Activated CD4-positive, alpha-beta T cell treated with anti-CD3 and anti-CD28 coated beads, Interleukin-2, amount 50 U/mL, for 48 hours (primary cell): Measurements from ENCODE around the gene DTX4.

ENCODE experiments used
- DNase-seq, 2 experiments: peaks; one replicate each; pipeline ENCODE4 v3.0.0-alpha.2; 2020

Gene DTX4

DNA sequence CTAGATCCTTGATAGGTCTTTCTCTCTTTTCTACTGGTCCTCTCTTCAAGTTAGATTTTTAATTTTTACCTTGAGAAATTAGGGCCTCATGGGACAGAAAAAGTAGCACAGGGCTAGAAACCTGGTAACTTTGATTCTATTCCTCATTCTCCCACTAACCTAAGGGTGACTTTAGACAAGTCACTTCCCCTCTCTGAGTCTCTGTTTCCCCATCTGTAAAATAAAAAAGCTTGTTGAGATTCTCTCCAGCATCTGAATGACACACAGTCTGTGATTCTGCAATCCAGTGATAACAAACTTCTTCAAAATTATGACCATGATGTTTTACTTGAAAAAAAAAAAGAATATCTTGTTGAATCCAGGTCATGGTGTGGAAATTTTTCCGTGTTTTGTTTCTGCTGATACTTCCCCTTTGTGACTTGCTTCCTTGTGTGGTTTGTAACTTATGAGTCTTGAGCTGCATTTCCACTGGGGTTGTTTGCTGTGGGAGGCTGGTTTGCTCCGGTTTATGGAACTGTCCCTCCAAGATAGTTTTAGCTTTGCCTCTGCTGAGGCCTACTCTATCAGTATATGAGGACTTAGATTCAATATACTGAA is 50.6 kb downstream of the DTX4 start:
- DNase-seq: no peak

DNA sequence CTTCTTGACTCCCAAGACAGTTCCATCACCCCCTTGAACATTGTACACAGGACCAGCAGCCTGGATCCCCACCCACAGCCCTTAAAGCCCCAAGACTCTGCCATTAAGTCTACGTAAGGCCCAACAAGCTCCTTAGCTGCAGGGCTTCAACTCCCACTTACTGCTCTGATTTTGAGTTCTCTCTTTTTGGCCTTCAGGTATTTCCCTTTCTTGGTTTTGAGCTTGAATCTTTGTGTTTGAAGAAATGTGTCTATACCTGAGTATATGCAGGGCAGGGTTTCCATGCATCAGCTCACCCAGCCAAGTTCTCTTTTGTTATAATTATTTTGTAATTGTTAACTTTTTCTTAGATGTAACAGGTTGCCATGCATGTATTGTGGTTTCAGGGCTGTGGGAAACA is 51.2 kb downstream of the DTX4 start:
- no peak for DNase-seq

DNA sequence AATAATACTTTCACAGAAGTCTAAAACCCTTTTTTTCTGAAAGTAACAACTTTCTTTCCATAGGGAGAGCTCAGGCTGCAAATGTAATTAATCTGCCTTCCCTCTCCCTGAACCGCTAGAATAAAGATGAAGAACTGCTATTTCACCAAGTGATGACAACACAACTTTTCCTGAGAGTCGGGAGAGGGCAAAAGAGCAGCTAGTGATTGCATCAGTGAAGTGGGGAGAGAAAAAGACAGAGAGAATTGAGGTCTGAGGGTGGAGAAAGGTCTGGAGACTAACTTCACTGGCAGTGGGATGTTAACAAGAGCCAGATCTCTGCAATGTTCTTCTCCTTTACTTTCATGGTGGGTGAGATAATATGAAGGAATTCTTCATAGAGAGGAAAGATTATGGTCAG is 51.7 kb downstream of the DTX4 start:
- no peak for DNase-seq

DNA sequence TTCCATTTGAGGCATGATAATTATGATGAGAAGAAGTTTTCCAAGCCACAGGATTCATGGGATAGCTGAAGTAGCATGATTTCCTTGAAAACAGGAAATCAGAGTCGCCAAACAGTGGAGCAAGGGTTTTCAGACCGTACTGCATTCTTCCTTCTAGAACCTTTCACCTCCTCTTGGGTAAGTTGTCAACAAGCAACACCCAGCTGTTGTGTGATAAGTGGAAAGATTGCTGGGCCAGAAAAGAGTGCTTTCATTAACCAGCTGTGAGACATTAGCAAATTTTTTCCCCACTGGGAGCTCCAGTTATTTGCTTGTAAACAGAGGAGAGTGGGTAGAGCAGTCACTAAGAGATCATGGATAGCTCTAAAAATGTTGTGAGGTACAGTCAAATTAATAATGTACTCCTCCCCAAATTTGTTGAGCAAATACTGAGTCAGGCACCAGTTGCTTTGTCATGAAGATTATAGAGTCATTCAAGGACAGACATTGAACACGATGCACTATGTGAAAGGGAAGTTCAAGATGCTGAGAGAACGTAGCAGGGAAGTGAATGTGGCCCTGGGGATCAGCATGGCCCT is 52.5 kb downstream of the DTX4 start:
- DNase-seq: no peak

DNA sequence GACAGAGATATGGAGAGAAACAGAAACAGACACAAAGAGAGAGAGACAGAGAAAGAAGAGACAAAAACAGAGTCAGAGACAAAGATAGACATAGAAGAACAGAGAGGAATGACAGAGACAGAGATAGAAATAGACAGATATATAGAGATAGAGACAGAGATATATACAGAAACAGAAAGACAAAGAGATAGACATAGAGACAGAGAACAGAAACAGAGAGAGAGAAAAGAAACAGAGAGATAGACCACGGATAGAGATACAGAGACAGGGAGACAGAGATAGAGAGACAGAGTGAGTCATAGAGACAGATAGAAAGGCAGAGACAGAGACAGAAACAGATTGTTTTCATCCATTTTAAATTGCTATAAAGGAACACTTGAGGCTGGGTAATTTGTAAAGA is 53.1 kb downstream of the DTX4 start:
- no peak for DNase-seq

DNA sequence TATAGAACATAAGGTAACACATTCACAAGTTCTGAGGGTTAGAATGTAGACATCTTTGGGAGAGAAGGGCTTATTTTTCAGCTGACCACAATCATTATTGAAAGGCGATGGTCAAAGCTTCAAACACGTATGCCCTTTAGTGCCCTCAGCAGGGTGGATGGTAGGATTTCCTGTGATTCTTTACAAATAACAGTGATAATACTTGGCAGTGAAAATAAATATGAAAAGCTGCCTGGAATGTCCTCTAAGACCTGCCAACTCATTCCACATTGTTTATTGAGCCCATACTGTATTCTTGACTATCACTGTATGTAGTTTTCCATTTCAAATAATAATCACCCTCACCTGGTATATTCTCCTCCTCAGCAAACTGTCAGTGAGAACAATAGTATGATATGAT is 54.5 kb downstream of the DTX4 start:
- DNase-seq: no peak

GRCh38 chr11:59240322-59240721 is 68.4 kb downstream of the DTX4 start:
- DNase-seq: no peak

- DNase-seq: no peak
Measured at GRCh38 chr11:59243633-59244032, 71.7 kb downstream of the DTX4 start.

DNA sequence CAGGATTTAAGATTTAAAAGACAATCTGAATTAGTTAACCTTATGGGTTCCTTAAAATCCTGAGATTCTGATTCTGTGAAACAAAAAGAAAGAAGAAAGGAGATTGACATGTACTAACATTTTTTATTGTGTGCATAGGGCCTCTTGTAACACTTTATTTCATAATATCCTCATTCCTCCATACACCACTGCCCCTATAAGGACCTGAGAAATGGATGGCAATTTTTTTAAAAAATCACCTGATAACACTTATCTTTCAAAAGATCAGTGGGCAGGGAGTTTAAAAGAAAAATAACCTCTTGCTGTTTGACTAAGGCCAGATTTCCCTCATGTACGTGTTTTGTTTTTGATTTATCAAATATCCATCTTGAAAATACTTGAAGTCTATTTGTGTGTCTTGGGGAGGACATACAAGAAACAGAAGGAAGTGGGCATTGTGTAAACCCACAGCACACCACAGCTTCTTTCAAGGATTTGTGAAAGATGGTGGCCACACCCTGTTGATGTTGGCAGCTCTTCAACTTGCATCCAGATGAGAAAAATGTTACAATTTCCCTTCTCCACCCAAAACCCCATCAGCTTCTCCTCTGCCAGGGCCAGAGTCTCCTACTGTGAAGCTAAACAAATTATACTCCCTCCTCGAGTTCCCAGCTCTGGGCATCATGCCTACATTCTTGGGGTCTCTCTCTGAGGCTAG is 75.7 kb downstream of the DTX4 start:
- DNase-seq: no peak

DNA sequence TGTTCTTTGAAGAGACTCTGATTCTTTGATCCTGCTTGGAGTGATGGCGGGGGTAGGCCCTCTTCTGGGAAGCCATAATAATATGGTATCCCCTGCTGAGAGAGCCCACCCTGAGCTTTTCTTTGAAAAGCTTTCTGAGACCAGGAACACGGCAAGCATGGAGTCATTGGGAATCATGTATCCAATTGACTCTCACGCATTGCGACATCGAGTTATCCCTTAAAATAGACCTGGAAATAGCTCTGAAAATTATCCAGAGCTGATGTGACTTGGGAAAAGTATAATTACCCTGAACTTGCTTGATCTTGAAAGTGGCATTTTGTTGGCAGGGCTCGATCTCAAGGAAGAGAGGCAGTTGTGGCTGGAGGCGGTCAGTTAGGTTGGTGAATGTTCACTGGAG is 77.6 kb downstream of the DTX4 start:
- no peak for DNase-seq

- DNase-seq: no peak
Measured at GRCh38 chr11:59253001-59253400, 81.1 kb downstream of the DTX4 start.

- no peak for DNase-seq
Measured at GRCh38 chr11:59254286-59254685, 82.4 kb downstream of the DTX4 start.

DNA sequence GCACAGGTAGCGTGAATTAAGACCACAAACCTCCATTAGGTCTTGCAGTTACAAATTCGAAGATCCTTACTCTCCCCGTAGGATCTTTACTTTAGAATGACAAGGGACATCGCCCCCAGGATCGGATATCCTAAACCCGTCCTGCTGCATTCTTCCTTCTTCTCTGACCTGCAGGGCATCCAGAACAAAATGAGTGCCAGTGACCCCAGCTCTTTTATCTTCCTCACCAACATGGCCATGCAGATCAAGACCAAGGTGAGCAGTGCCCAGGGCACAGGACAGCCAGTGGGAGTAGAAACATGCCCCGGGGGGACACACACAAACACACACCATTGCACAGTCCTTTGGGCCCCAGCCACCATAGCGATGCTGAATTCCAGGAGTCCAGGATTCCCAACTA is 83.3 kb downstream of the DTX4 start:
- no peak for DNase-seq
